IMR-90 (cell line): ENCODE results near the gene CNTN3.

Source experiments
- CHD1 ChIP-seq: IDR thresholded peaks from 2 replicates; pipeline ENCODE4 v1.6.1; 2012; ENCODE audit warnings: low read depth, low read length, improper control_type of control experiment
- POLR2A ChIP-seq: IDR thresholded peaks from 2 replicates; pipeline ENCODE4 v1.6.1; 2012; ENCODE audit warnings: mild to moderate bottlenecking, low read depth, low read length
- TF ChIP-seq, protein P1 (sequence below): conservative IDR thresholded peaks from 2 replicates; pipeline ENCODE4 v1.5.1; 2012; ENCODE audit warnings: mild to moderate bottlenecking, low read depth, low read length, improper control_type of control experiment

DNA sequence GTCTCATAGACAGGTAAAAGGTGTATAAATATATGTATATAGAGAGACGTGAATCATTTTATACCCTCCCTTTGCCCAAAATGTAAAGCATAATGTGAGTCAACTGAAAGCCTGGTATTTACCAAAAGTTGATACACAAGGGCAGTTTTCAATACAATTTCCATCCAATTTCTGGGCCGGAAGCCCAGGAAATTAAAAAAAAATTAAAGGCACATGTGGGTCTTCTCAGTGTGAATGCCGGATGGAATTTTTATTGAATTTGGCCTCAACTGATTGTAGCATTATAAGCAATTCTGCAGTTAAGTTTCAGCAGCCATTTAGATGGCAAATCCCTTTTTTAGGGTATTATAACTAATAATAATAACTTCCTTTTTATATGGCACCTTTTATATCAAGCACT, 3.3 kb upstream of the CNTN3 start:
- TF ChIP-seq, protein P1, sequence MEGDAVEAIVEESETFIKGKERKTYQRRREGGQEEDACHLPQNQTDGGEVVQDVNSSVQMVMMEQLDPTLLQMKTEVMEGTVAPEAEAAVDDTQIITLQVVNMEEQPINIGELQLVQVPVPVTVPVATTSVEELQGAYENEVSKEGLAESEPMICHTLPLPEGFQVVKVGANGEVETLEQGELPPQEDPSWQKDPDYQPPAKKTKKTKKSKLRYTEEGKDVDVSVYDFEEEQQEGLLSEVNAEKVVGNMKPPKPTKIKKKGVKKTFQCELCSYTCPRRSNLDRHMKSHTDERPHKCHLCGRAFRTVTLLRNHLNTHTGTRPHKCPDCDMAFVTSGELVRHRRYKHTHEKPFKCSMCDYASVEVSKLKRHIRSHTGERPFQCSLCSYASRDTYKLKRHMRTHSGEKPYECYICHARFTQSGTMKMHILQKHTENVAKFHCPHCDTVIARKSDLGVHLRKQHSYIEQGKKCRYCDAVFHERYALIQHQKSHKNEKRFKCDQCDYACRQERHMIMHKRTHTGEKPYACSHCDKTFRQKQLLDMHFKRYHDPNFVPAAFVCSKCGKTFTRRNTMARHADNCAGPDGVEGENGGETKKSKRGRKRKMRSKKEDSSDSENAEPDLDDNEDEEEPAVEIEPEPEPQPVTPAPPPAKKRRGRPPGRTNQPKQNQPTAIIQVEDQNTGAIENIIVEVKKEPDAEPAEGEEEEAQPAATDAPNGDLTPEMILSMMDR: no peak
- no peak for TF ChIP-seq POLR2A
- TF ChIP-seq CHD1: no peak
